Astrocyte (in vitro differentiated cells and primary cell): ENCODE results near the gene FRMD5.

Experiments
- EZH2 ChIP-seq: IDR thresholded peaks from 2 replicates; pipeline ENCODE4 v1.6.1; 2012; ENCODE audit warnings: mild to moderate bottlenecking, low read length, inconsistent platforms; ENCODE audit not compliant: insufficient read depth
- TF ChIP-seq, protein P1 (sequence below): IDR thresholded peaks from 2 replicates; pipeline ENCODE4 v1.5.1; 2011; ENCODE audit warnings: low read depth, mild to moderate bottlenecking, inconsistent platforms, low read length, moderate library complexity; ENCODE audit not compliant: insufficient read depth

DNA sequence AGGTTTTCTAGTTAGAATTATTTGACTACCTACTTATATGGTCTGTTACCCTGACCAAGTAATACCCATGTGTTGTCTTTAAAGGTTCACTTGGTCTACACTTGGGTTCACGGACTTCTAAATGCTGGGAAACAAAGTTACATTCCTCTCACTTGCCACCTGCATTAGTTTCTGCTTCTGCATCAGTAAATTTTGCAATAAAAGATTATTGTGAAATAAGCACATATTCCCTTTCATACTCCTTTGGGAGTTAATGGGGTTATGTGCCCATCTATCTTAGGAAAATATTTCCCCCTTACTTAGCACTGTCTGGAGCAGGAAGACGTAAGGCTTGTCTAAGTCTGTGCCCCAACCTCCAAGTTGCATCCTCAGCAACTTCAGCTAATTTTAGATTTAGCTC, 160.7 kb downstream of the FRMD5 start:
- TF ChIP-seq, protein P1, sequence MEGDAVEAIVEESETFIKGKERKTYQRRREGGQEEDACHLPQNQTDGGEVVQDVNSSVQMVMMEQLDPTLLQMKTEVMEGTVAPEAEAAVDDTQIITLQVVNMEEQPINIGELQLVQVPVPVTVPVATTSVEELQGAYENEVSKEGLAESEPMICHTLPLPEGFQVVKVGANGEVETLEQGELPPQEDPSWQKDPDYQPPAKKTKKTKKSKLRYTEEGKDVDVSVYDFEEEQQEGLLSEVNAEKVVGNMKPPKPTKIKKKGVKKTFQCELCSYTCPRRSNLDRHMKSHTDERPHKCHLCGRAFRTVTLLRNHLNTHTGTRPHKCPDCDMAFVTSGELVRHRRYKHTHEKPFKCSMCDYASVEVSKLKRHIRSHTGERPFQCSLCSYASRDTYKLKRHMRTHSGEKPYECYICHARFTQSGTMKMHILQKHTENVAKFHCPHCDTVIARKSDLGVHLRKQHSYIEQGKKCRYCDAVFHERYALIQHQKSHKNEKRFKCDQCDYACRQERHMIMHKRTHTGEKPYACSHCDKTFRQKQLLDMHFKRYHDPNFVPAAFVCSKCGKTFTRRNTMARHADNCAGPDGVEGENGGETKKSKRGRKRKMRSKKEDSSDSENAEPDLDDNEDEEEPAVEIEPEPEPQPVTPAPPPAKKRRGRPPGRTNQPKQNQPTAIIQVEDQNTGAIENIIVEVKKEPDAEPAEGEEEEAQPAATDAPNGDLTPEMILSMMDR: no peak
- no peak for TF ChIP-seq EZH2
